Keratinocyte (primary cell): Measurements from ENCODE around the gene RNF6. TPM values are rescaled to one million over a fixed set of nuclear protein-coding genes. Genes with fewer than 3 reads are reported as not detected.

Experiments used
- DNase-seq: peaks from one replicate; pipeline ENCODE4 v3.0.0-alpha.2; 2011; ENCODE audit warnings: low read depth, missing footprints, low spot score
- FAIRE-seq: peaks from 2 replicates; lab custom pipeline; 2011; peaks lifted over from hg19 to GRCh38; lab: Jason Lieb, UNC
- H2AFZ ChIP-seq: 2 replicates; pipeline ENCODE4 v1.6.0; 2012; ENCODE audit warnings: low read length, control low read depth, inconsistent platforms; ENCODE audit not compliant: control insufficient read depth
- H3K27ac ChIP-seq: 2 replicates; pipeline ENCODE4 v1.5.1; 2011; ENCODE audit warnings: low read length; ENCODE audit not compliant: control insufficient read depth, insufficient read depth
- H3K27me3 ChIP-seq: 3 replicates; pipeline ENCODE4 v1.6.0; 2011; ENCODE audit warnings: low read length; ENCODE audit not compliant: control insufficient read depth, insufficient read depth; ENCODE audit errors: extremely low read depth
- H3K36me3 ChIP-seq, 2 experiments: 2 replicates in 1 of 2; 3 replicates in 1 of 2; pipeline ENCODE4 v1.5.1; 2011; ENCODE audit warnings: low read length in 2 of 2, mild to moderate bottlenecking in 1 of 2; ENCODE audit not compliant: control insufficient read depth in 2 of 2, insufficient read depth in 2 of 2; ENCODE audit errors: extremely low read depth in 1 of 2
- H3K4me1 ChIP-seq: 3 replicates; pipeline ENCODE4 v1.5.1; 2011; ENCODE audit warnings: low read length; ENCODE audit not compliant: control insufficient read depth, insufficient read depth; ENCODE audit errors: extremely low read depth
- H3K4me2 ChIP-seq: 3 replicates; pipeline ENCODE4 v1.6.0; 2011; ENCODE audit warnings: low read depth, low read length; ENCODE audit not compliant: control insufficient read depth, insufficient read depth; ENCODE audit errors: extremely low read depth
- H3K4me3 ChIP-seq, 3 experiments: fragments of 200-600 bp in 1 of 3; sonication (generic) in 1 of 3; 2 replicates in 2 of 3; 3 replicates in 1 of 3; pipeline ENCODE4 v1.5.1; 2011 to 2016; ENCODE audit warnings: low read length in 3 of 3, mild to moderate bottlenecking in 3 of 3, control low read depth in 2 of 3, inconsistent platforms in 1 of 3, low read depth in 1 of 3, mixed read lengths in 1 of 3, mixed run types in 1 of 3, moderate library complexity in 1 of 3; ENCODE audit not compliant: control insufficient read depth in 2 of 3, insufficient read depth in 2 of 3; ENCODE audit errors: extremely low read depth in 1 of 3
- H3K79me2 ChIP-seq: 2 replicates; pipeline ENCODE4 v1.6.0; 2012; ENCODE audit warnings: low read length; ENCODE audit not compliant: control insufficient read depth, insufficient read depth
- H3K9ac ChIP-seq: 3 replicates; pipeline ENCODE4 v1.6.0; 2011; ENCODE audit warnings: low read length; ENCODE audit not compliant: control insufficient read depth, insufficient read depth; ENCODE audit errors: extremely low read depth
- H3K9me1 ChIP-seq: 3 replicates; pipeline ENCODE4 v1.6.0; 2011; ENCODE audit warnings: low read length; ENCODE audit not compliant: control insufficient read depth, insufficient read depth; ENCODE audit errors: extremely low read depth
- H3K9me3 ChIP-seq: 2 replicates; pipeline ENCODE4 v1.5.1; 2012; ENCODE audit warnings: low read depth, low read length; ENCODE audit not compliant: control insufficient read depth
- H4K20me1 ChIP-seq: 3 replicates; pipeline ENCODE4 v1.6.0; 2011; ENCODE audit warnings: low read length; ENCODE audit not compliant: control insufficient read depth, insufficient read depth; ENCODE audit errors: extremely low read depth
- CTCF ChIP-seq, 3 experiments: IDR thresholded peaks in 1 of 3; conservative IDR thresholded peaks in 1 of 3; optimal IDR thresholded peaks in 1 of 3; 2 replicates in 2 of 3; 3 replicates in 1 of 3; pipeline versions ENCODE3 to v1.5.1; 2011; ENCODE audit warnings: low read length in 3 of 3, mild to moderate bottlenecking in 3 of 3, moderate library complexity in 2 of 3, control low read depth in 1 of 3, inconsistent platforms in 1 of 3; ENCODE audit not compliant: insufficient read depth in 2 of 3; ENCODE audit errors: extremely low read depth in 1 of 3
- EZH2 ChIP-seq: IDR thresholded peaks from one replicate; pipeline ENCODE4 v1.6.1; 2012; ENCODE audit warnings: inconsistent platforms, mild to moderate bottlenecking, low read length, moderate library complexity
- dilution Hi-C: fragments of 300-500 bp; cut with MboI; formaldehyde crosslinking; loops from one replicate; pipeline ENCODE4 v1.7.0; 2020; ENCODE audit warnings: low sequenced_read_pairs; ENCODE audit not compliant: extremely low pct_ligation_motif_present
- polyA plus RNA-seq, 5 experiments: library from polyadenylated mRNA; depleted of rRNA in 3 of 5; stranded (reverse) in 3 of 5; stranded (forward) in 1 of 5; unstranded in 1 of 5; fragments of >200 nt; gene quantifications; 1 replicate in 1 of 5; 2 replicates in 3 of 5; 3 replicates in 1 of 5; pipeline versions ENCODE4 v1.2.1 to v1.2.3, GENCODE V29; 2011 to 2012; ENCODE audit warnings: missing spikeins in 2 of 5, low read depth in 1 of 5, low replicate concordance in 1 of 5

Gene RNF6
- polyA plus RNA-seq, 1 donor (not counting 4 experiments of a cell fraction or from before 2014, with no cell fraction given) = 48.7 TPM

GRCh38 chr13:26254583-26255111 lies 32.5 kb upstream of the RNF6 start:
- Histone ChIP-seq H3K4me3 (peak overlapping the region; percentile 74 to 92 (median 91)), H3K4me2 (peak overlapping the region; percentile 93), H4K20me1 (peaks cover 2% of the 10 kb centered on the region), H3K27me3 (no peaks in the 10 kb centered on the region), H3K36me3 (no peaks in the 10 kb centered on the region), H3K9me1 (no peaks in the 10 kb centered on the region), H3K9me3 (no peaks in the 10 kb centered on the region), H3K27ac (peak overlapping the region; percentile 66), H3K9ac (peak overlapping the region; percentile 84), H2AFZ (peak overlapping the region; percentile 87), H3K4me1 (peaks cover 15% of the 10 kb centered on the region), H3K79me2 (peaks cover 53% of the 10 kb centered on the region)
- TF ChIP-seq CTCF (optimal IDR thresholded peaks at IDR 0.05 in 1 of 3, IDR thresholded peaks at IDR 0.05 in 1 of 3, conservative IDR thresholded peaks at IDR 0.05 in 1 of 3; ENCODE audit: extremely low read depth in 1 of 3, insufficient read depth in 2 of 3, low read length in 3 of 3) = peak in 1 of 3 experiments; percentile 34
- TF ChIP-seq EZH2 = no peak
- dilution Hi-C loops = no loop called here
- FAIRE-seq (no peak), DNase-seq (no peak)

GRCh38 chr13:26253787-26254582 lies 31.9 kb upstream of the RNF6 start, which contains the start of gene CDK8:
Gene CDK8, plus strand, starts transcription at chr13:26254129. Its CDS starts 513 bp downstream, at chr13:26254642.
- H3K27me3 ChIP-seq = peaks cover under 1% of the 10 kb centered on the region

More at GRCh38 chr13:26253787-26254582, 31.9 kb upstream of the RNF6 start, which contains the start of gene CDK8:
- FAIRE-seq = peak; percentile 67
- no peaks in the 10 kb centered on the region for H3K9me3 ChIP-seq
- dilution Hi-C loops = no loop called here
- H3K27ac ChIP-seq = peak within 1 kb of the TSS; percentile 75
- H3K4me2 ChIP-seq = peak within 1 kb of the TSS; percentile 93
- peak within 1 kb of the TSS; percentile 98 for H2AFZ ChIP-seq
- DNase-seq = peak; percentile 46
- peaks cover 2% of the 10 kb centered on the region for H4K20me1 ChIP-seq
- peak within 1 kb of the TSS; percentile 74 to 92 (median 91) for H3K4me3 ChIP-seq
- no peak for TF ChIP-seq EZH2
- TF ChIP-seq CTCF (optimal IDR thresholded peaks at IDR 0.05 in 1 of 3, IDR thresholded peaks at IDR 0.05 in 1 of 3, conservative IDR thresholded peaks at IDR 0.05 in 1 of 3; ENCODE audit: extremely low read depth in 1 of 3, insufficient read depth in 2 of 3, low read length in 3 of 3) = no peak
- peak within 1 kb of the TSS; percentile 84 for H3K9ac ChIP-seq
- H3K4me1 ChIP-seq = peaks cover 15% of the 10 kb centered on the region
- peaks cover 47% of the 10 kb centered on the region for H3K79me2 ChIP-seq
- H3K9me1 ChIP-seq = no peaks in the 10 kb centered on the region
- H3K36me3 ChIP-seq = no peaks in the 10 kb centered on the region
